ENCODE measurements around the gene NUTM2B. TPM values are rescaled to one million over a fixed set of nuclear protein-coding genes. Genes with fewer than 3 reads are reported as not detected.
"Not testable (repeated sequence)": the region's sequence is repeated elsewhere in the genome, so short reads cannot be mapped to it uniquely, and the experiment has no call there.

Gene NUTM2B
- total RNA-seq, 1 experiment from 2014 or later = 0.41 TPM

DNA sequence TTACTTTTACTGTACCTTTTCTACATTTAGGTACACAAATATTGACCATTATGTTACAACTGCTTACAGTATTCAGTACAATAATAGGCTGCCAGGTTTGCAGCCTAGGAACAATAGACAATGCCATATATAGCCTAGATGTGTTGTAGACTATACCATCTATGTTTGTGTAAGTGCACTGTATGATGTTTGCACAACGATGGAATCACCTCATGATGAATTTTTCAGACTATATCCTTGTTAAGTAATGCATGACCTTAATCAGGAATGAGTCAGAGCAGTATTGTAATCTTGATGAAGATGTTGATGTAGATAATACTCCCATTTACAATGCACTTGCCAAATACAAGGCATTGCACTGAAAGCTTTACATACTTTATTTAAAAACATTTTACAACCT, 23.6 kb downstream of the NUTM2B start:
- peak; percentile 51 for DNase-seq (ENCODE audit: low spot score)

DNA sequence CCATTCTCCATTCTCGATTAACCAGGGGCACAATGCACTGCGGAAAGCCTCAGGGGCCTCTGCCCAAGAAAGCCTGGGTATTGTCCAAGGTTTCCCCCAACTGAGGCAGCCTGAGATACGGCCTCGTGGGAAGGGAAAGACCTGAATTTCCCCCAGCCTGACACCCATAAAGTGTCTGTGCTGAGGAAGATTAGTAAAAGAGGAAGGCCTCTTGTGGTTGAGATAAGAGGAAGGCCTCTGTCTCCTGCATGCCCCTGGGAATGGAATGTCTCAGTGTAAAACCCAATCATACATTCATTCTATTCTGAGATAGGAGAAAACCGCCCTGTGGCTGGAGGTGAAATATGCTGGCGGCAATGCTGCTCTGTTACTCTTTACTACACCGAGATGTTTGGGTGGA, 41.8 kb downstream of the NUTM2B start:
- DNase-seq (ENCODE audit: low spot score) = not testable (repeated sequence)

DNA sequence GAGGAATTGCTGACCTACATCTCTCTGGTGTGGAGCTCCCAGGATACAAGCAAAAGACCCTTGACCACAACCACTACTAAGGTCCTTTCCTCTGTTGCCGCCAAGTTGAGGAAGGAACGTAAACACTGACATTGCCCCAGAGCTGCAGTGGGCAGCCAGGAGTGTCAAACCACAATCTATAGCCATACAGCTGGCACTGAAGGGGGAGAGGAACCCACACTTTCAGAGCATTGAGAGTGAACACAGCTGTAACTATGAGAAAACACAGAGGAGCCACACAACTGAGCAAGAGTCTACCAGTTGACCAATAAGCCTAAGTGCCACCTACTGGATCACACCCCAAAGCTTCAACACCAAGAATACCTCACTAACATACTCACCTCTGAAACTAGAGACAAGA, 45.5 kb downstream of the NUTM2B start:
- not testable (repeated sequence) for DNase-seq (ENCODE audit: low spot score)

DNA sequence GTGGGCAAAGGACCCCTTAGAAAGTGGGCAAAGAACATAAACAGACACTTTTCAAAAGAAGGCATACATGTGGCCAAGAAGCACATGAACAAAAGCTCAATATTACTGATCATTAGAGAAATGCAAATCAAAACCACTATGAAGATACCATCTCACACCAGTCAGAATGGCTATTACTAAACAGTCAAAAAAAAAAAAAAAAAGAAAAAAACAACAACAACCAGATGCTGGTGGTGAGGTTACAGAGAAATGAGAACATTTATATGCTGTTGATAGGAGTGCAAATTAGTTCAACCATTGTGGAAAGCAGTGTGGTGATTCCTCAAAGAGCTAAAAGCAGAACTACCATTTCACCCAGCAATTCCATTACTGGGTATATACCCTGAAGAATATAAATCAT, 50.6 kb downstream of the NUTM2B start:
- not testable (repeated sequence) for DNase-seq (ENCODE audit: low spot score)

DNA sequence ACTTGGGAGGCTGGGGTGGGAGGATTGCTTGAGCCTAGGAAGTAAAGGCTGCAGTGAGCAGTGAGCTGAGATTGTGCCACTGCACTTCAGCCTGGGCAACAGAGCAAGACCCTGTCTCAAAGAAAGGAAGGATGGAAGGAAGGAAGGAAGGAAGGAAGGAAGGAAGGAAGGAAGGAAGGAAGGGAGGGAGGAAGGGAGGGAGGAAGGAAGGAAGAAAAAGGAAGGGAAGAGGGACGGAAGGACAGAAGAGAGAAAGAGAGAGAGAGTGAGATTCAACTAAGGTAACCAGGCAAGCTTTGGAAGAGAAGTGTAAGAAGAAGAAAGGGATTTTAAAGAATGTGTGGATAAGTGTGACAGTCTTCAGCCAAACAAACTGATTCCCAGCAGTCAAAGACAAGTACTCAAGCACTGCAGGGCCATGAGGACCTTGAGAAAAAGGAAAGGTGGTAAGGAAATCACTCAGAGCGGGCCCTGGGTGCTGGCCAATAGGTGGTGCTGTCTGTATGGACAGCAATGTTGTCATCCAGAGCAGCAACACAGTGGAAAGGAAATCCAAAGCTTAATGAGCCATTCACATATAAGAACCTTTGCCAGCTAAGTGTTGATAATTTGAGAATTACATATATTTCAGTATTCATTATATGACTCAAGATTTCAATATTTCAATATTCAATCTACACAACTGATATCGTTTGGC, 55.4 kb downstream of the NUTM2B start:
- DNase-seq (ENCODE audit: low spot score) = peak; percentile 39

Other genes with a start within 250 kb of the NUTM2B start
- 0.53 and 0.81 TPM in 2 replicates for gene EIF5AL1, start 190.7 kb upstream of the NUTM2B start, total RNA-seq (2014; rRNA removed; shearing (Covaris generic))
- gene SFTPA2, start 142.8 kb upstream of the NUTM2B start, total RNA-seq (2014; rRNA removed; shearing (Covaris generic)) = 1.6 and 1.7 TPM in 2 replicates
- gene SFTPA1, start 92.3 kb upstream of the NUTM2B start, total RNA-seq (2014; rRNA removed; shearing (Covaris generic)) = not detected in 2 replicates
- not detected in 2 replicates for gene NUTM2E, start 123.5 kb downstream of the NUTM2B start, total RNA-seq (2014; rRNA removed; shearing (Covaris generic))
- not detected in 2 replicates for gene SFTPD, start 245.9 kb downstream of the NUTM2B start, total RNA-seq (2014; rRNA removed; shearing (Covaris generic))